Lower lobe of right lung (tissue), 2 donors: Measurements from ENCODE around the gene RASGRP2. TPM values are rescaled to one million over a fixed set of nuclear protein-coding genes. Genes with fewer than 3 reads are reported as not detected.

Source experiments
- ATAC-seq, 2 donors: fragments of 200-7000 bp; cut with Tn5 transposase; one replicate each; pipeline ENCODE4 v1.9.1; 2020 to 2022; ENCODE audit warnings: mild to moderate bottlenecking in 2 of 2, moderate library complexity in 2 of 2
- DNase-seq: peaks from one replicate; pipeline ENCODE4 v3.0.0-alpha.2; 2020
- H3K27ac ChIP-seq: fragments of 200-600 bp; one replicate; pipeline ENCODE4 v1.8.0; 2022
- H3K27me3 ChIP-seq: fragments of 200-600 bp; one replicate; pipeline ENCODE4 v1.8.0; 2022; ENCODE audit warnings: low read depth
- H3K36me3 ChIP-seq: fragments of 200-600 bp; one replicate; pipeline ENCODE4 v1.8.0; 2022; ENCODE audit warnings: mild to moderate bottlenecking
- H3K4me1 ChIP-seq: fragments of 200-600 bp; one replicate; pipeline ENCODE4 v1.8.0; 2022
- H3K4me3 ChIP-seq: fragments of 200-600 bp; one replicate; pipeline ENCODE4 v1.8.0; 2022; ENCODE audit warnings: mild to moderate bottlenecking
- H3K9me3 ChIP-seq: fragments of 200-600 bp; one replicate; pipeline ENCODE4 v1.8.0; 2022
- intact Hi-C: fragments of 100-400 bp; cut with DNase I; formaldehyde crosslinking; loops from one replicate; pipeline ENCODE4 v1.11.0; 2022
- total RNA-seq: library from RNA; stranded (reverse); fragmentation: NEBNext Ultra II Directional; extraction: Animal tissue kit (Norgen Biotek cat#: 25700); gene quantifications from one replicate; pipeline ENCODE4 v1.2.1, GENCODE V29; 2021
- TF ChIP-seq, protein P1 (sequence below): fragments of 200-600 bp; IDR thresholded peaks from one replicate; pipeline ENCODE4 v1.8.0; 2022; ENCODE audit warnings: antibody characterized with exemption, mild to moderate bottlenecking
- donor health status: DM: no; HTN: yes; CAD: no; lungs with severe emphysema.

The RASGRP2 gene
- total RNA-seq, 1 donor from 2014 or later, result 30.4 TPM

DNA sequence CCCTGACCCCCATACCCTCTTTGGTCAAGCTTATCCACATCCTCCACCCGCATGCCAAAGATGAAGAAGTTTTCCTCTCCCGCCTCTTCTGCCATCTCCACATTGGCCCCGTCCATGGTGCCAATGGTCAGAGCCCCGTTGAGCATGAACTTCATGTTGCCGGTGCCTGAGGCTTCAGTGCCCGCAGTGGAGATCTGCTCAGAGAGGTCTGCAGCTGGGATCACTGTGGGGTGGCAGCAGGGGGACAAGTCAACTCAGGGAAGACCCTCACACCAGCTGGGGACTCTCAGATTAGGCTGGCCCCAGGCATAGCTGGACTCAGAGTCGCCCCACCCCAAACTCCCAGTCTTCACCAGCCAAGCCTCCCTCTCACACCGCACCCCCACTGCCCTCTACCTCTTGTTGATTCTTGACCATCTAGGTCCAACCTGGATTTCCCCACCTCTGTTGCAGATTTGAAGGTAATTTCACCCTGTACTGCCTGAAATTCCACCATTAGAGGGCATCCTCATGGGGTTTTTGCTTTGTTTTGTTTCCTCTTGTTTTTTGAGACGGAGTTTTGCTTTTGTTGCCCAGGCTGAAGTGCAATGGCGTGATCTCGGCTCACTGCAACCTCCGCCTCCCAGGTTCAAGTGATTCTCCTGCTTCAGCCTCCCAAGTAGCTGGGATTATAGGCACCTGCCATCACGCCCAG is 6.6 kb upstream of the RASGRP2 start:
- Histone ChIP-seq H3K36me3 (no peaks in the 10 kb centered on the region), H3K4me3 (no peak overlapping the region), H3K27me3 (no peaks in the 10 kb centered on the region), H3K9me3 (no peaks in the 10 kb centered on the region), H3K27ac (no peak overlapping the region), H3K4me1 (peaks cover 5% of the 10 kb centered on the region)
- TF ChIP-seq, protein P1, sequence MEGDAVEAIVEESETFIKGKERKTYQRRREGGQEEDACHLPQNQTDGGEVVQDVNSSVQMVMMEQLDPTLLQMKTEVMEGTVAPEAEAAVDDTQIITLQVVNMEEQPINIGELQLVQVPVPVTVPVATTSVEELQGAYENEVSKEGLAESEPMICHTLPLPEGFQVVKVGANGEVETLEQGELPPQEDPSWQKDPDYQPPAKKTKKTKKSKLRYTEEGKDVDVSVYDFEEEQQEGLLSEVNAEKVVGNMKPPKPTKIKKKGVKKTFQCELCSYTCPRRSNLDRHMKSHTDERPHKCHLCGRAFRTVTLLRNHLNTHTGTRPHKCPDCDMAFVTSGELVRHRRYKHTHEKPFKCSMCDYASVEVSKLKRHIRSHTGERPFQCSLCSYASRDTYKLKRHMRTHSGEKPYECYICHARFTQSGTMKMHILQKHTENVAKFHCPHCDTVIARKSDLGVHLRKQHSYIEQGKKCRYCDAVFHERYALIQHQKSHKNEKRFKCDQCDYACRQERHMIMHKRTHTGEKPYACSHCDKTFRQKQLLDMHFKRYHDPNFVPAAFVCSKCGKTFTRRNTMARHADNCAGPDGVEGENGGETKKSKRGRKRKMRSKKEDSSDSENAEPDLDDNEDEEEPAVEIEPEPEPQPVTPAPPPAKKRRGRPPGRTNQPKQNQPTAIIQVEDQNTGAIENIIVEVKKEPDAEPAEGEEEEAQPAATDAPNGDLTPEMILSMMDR, result no peak
- intact Hi-C loops, result no loop called here
- no peak for ATAC-seq
- no peak for DNase-seq

DNA sequence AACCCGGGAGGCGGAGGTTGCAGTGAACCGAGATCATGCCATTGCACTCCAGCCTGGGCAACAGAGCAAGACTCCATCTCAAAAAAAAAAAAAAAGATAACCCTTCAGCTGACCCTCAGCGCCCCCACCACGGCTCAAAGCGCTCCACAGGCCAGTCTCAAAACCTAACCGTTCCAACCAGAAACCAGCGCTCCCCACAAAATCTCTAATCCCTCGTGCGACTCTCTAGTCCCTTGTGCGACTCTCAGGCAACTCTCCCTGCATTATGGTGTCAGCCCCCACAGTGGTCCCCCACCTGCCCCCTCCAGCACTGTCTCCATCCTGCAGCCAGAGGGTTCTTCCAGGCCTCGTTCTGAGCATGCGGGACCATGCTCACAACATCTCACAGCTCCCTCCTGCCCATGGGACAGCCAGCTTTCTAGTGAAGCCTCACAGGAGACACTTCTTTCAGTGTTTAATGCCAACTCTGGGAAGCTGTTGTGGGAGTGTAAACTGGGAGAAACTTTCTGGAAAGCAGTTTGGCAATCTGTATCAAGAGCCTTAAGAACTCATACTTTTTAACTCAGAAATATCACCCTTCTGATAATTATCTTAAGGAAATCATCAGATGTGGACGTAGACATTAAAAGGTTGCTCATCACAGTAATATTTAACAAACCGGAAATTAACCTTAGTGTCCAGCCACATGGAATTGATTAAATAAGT is 4.2 kb upstream of the RASGRP2 start:
- H3K27ac ChIP-seq, result no peak overlapping the region
- ATAC-seq, result no peak
- H3K36me3 ChIP-seq, result no peaks in the 10 kb centered on the region
- intact Hi-C loops, result no loop called here
- TF ChIP-seq, protein P1, result no peak
- no peaks in the 10 kb centered on the region for H3K9me3 ChIP-seq
- H3K4me3 ChIP-seq, result no peak overlapping the region
- peaks cover 6% of the 10 kb centered on the region for H3K27me3 ChIP-seq
- H3K4me1 ChIP-seq, result peaks cover 23% of the 10 kb centered on the region
- DNase-seq, result no peak

DNA sequence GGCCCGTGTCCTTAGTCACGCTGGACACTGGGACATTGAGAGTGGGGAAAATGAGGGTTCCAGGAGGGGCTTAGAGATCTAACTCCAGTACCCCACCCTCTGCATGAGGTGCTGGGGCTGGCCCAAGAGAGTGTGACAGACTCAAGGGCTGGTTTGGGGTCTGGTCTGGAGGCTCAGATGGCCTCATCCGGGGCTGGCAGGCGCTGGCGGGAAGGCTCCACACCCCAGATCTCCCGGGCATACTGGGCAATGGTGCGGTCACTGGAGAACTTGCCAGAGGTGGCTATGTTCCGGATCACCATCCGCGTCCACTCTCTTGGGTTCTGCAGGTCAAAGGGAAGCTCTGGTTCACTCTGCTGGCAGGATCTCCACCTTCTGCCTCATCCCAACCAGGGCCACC is 2.5 kb upstream of the RASGRP2 start:
- no peak for DNase-seq
- H3K27ac ChIP-seq, result peak overlapping the region; percentile 94
- no peak overlapping the region for H3K4me3 ChIP-seq
- no peaks in the 10 kb centered on the region for H3K9me3 ChIP-seq
- no peaks in the 10 kb centered on the region for H3K36me3 ChIP-seq
- intact Hi-C loops, result no loop called here
- H3K27me3 ChIP-seq, result peaks cover 14% of the 10 kb centered on the region
- TF ChIP-seq, protein P1, result no peak
- peaks cover 38% of the 10 kb centered on the region for H3K4me1 ChIP-seq
- no peak for ATAC-seq

DNA sequence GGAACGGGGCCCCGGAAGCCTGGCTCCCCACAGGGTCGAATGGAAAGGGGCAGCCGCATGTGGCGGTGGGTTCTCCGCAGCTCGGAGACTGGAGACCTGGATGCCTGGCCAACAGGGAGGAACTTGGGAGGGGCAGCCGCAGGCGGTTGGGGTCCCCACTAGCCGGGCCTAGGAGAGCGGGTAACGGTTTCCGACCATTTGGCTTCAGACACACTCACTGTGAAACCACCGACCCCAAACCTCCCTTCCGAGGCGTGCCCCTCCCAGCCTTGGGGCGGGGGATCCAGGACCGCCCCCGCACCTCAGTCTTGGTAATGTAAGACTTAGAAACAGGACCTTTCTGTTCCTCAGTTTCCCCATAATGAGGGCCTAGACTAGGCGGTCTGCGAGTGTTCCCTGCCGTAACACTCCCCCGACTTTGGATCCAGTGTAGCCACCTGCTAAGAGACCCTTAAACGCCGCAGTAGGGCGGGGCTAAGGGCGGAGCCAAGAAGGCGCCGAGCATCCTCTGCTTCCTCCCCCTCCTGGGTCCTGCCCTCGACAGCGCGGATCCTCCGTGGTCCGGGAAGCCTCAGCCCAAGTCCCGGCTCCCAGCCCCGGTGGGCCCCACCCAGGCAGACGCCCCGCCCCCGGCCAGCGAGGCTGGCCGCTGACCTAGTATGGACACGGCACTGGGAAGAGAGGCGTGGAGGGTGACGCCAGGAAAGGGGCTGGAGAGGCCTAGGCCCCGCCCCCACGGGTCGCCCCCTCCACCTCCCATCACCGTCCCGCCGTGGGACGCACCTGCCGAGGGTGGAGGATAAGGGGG is 1.8 kb upstream of the RASGRP2 start:
- no peaks in the 10 kb centered on the region for H3K9me3 ChIP-seq
- intact Hi-C loops, result no loop called here
- DNase-seq, result peak; percentile 90
- peak overlapping the region; percentile 94 for H3K27ac ChIP-seq
- H3K36me3 ChIP-seq, result no peaks in the 10 kb centered on the region
- peak; percentile 59 to 63 for ATAC-seq
- H3K4me1 ChIP-seq, result peaks cover 40% of the 10 kb centered on the region
- H3K4me3 ChIP-seq, result peak overlapping the region; percentile 76
- peaks cover 14% of the 10 kb centered on the region for H3K27me3 ChIP-seq
- TF ChIP-seq, protein P1, result no peak

DNA sequence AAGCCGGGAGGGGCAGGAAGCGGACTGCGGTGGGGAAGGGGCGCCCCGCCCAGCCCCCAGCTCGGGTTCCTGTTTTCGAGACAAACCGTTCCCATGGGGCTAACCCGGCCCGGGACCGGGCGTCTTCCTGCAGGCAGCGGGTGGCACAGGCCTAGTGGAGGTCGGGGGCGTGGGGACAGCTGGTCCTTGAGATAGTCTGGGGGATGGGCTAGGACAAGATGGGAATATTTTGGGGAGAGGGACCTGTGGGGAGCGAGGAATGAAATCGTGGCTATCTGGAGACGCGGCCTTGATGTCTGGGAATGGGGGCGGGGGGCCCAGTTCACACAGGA is 1.2 kb upstream of the RASGRP2 start:
- peak overlapping the region; percentile 94 for H3K27ac ChIP-seq
- peak overlapping the region; percentile 76 for H3K4me3 ChIP-seq
- ATAC-seq (peak; percentile 38 to 47), DNase-seq (peak; percentile 93)
- H3K9me3 ChIP-seq, result no peaks in the 10 kb centered on the region
- TF ChIP-seq, protein P1, result no peak
- intact Hi-C loops, result no loop called here
- H3K27me3 ChIP-seq, result peaks cover 14% of the 10 kb centered on the region
- no peaks in the 10 kb centered on the region for H3K36me3 ChIP-seq
- peaks cover 40% of the 10 kb centered on the region for H3K4me1 ChIP-seq
